Measurements from ENCODE around the gene R3HDM2.

Gene R3HDM2

GRCh38 chr12:57262126-57262822 is 168.6 kb downstream of the R3HDM2 start:
- Histone ChIP-seq H2BK15ac (ENCODE audit: low read depth, poor library complexity, severe bottlenecking) (no peak overlapping the region), H3K14ac (ENCODE audit: low read length in 2 of 2) (no peak overlapping the region), H3K9ac (ENCODE audit: low read length) (no peak overlapping the region), H3K4me2 (ENCODE audit: low read length, poor library complexity, severe bottlenecking) (no peak overlapping the region), H3K36me3 (ENCODE audit: control insufficient read depth in 1 of 2, insufficient read depth in 2 of 2, low read depth in 1 of 2, low read length in 2 of 2) (peaks cover 37 to 77% of the 10 kb centered on the region in 2 experiments), H4K91ac (ENCODE audit: low read length) (no peak overlapping the region), H3K4ac (ENCODE audit: low read depth in 1 of 2, low read length in 2 of 2) (no peak overlapping the region), H4K8ac (ENCODE audit: low read length) (no peak overlapping the region), H3K27me3 (ENCODE audit: control insufficient read depth in 1 of 2, insufficient read depth in 1 of 2, low read length in 2 of 2) (no peaks in the 10 kb centered on the region), H2AK5ac (ENCODE audit: low read length, severe bottlenecking) (no peak overlapping the region), H3K27ac (ENCODE audit: low read length, poor library complexity, severe bottlenecking) (no peak overlapping the region), H3K79me1 (replicated peaks; ENCODE audit: low read length, poor library complexity, severe bottlenecking) (no peaks in the 10 kb centered on the region), H3K4me3 (ENCODE audit: insufficient read depth in 1 of 2, low read depth in 1 of 2, low read length in 2 of 2) (no peak overlapping the region), H3K4me1 (ENCODE audit: control insufficient read depth, insufficient read depth, low read depth, low read length) (no peaks in the 10 kb centered on the region), H2BK120ac (ENCODE audit: low read depth, low read length) (no peak overlapping the region), H2BK5ac (ENCODE audit: low read depth, low read length, poor library complexity, severe bottlenecking) (no peak overlapping the region), H2AFZ (ENCODE audit: low read depth, low read length) (no peak overlapping the region), H3K23ac (ENCODE audit: low read length in 2 of 2) (no peak overlapping the region), H2BK12ac (ENCODE audit: low read length in 2 of 2) (no peak overlapping the region), H3K9me3 (ENCODE audit: control insufficient read depth, low read length) (no peaks in the 10 kb centered on the region), H3K18ac (ENCODE audit: low read depth in 1 of 2, low read length in 2 of 2) (no peak overlapping the region)
- no peak for DNase-seq
- 80% methylated on average over 1 of the region's 3 CpGs for WGBS

- no peak overlapping the region for H3K18ac ChIP-seq (ENCODE audit: low read depth in 1 of 2, low read length in 2 of 2)
- H3K14ac ChIP-seq (ENCODE audit: low read length in 2 of 2), result no peak overlapping the region
- no peak overlapping the region for H3K4ac ChIP-seq (ENCODE audit: low read depth in 1 of 2, low read length in 2 of 2)
- WGBS, result 17% methylated on average over 1 of the region's 2 CpGs
- no peaks in the 10 kb centered on the region for H3K27me3 ChIP-seq (ENCODE audit: control insufficient read depth in 1 of 2, insufficient read depth in 1 of 2, low read length in 2 of 2)
- H4K91ac ChIP-seq (ENCODE audit: low read length), result no peak overlapping the region
- H3K27ac ChIP-seq (ENCODE audit: low read length, poor library complexity, severe bottlenecking), result no peak overlapping the region
- H4K8ac ChIP-seq (ENCODE audit: low read length), result no peak overlapping the region
- H2AFZ ChIP-seq (ENCODE audit: low read depth, low read length), result no peak overlapping the region
- no peak for DNase-seq
- H3K36me3 ChIP-seq (ENCODE audit: control insufficient read depth in 1 of 2, insufficient read depth in 2 of 2, low read depth in 1 of 2, low read length in 2 of 2), result peaks cover 32 to 78% of the 10 kb centered on the region in 2 experiments
- no peak overlapping the region for H3K4me3 ChIP-seq (ENCODE audit: insufficient read depth in 1 of 2, low read depth in 1 of 2, low read length in 2 of 2)
- H3K9me3 ChIP-seq (ENCODE audit: control insufficient read depth, low read length), result no peaks in the 10 kb centered on the region
- no peaks in the 10 kb centered on the region for H3K79me1 ChIP-seq (replicated peaks; ENCODE audit: low read length, poor library complexity, severe bottlenecking)
- no peak overlapping the region for H3K23ac ChIP-seq (ENCODE audit: low read length in 2 of 2)
- H3K9ac ChIP-seq (ENCODE audit: low read length), result no peak overlapping the region
- no peaks in the 10 kb centered on the region for H3K4me1 ChIP-seq (ENCODE audit: control insufficient read depth, insufficient read depth, low read depth, low read length)
- no peak overlapping the region for H2BK12ac ChIP-seq (ENCODE audit: low read length in 2 of 2)
- no peak overlapping the region for H2BK120ac ChIP-seq (ENCODE audit: low read depth, low read length)
- H2BK5ac ChIP-seq (ENCODE audit: low read depth, low read length, poor library complexity, severe bottlenecking), result no peak overlapping the region
- H2BK15ac ChIP-seq (ENCODE audit: low read depth, poor library complexity, severe bottlenecking), result no peak overlapping the region
- no peak overlapping the region for H2AK5ac ChIP-seq (ENCODE audit: low read length, severe bottlenecking)
- no peak overlapping the region for H3K4me2 ChIP-seq (ENCODE audit: low read length, poor library complexity, severe bottlenecking)
Observed at GRCh38 chr12:57261428-57261865, 169.4 kb downstream of the R3HDM2 start.

GRCh38 chr12:57260366-57260765 is 170.5 kb downstream of the R3HDM2 start:
- Histone ChIP-seq H3K14ac (ENCODE audit: low read length in 2 of 2) (no peak overlapping the region), H2BK5ac (ENCODE audit: low read depth, low read length, poor library complexity, severe bottlenecking) (no peak overlapping the region), H3K27me3 (ENCODE audit: control insufficient read depth in 1 of 2, insufficient read depth in 1 of 2, low read length in 2 of 2) (no peaks in the 10 kb centered on the region)

GRCh38 chr12:57258977-57259970 is 171.6 kb downstream of the R3HDM2 start:
- no peak overlapping the region for H2BK12ac ChIP-seq (ENCODE audit: low read length in 2 of 2)
- no peak overlapping the region for H3K18ac ChIP-seq (ENCODE audit: low read depth in 1 of 2, low read length in 2 of 2)
- H3K27me3 ChIP-seq (ENCODE audit: control insufficient read depth in 1 of 2, insufficient read depth in 1 of 2, low read length in 2 of 2), result no peaks in the 10 kb centered on the region
- DNase-seq, result no peak
- H2BK15ac ChIP-seq (ENCODE audit: low read depth, poor library complexity, severe bottlenecking), result no peak overlapping the region
- H3K4me1 ChIP-seq (ENCODE audit: control insufficient read depth, insufficient read depth, low read depth, low read length), result no peaks in the 10 kb centered on the region
- H2AFZ ChIP-seq (ENCODE audit: low read depth, low read length), result no peak overlapping the region
- H3K4me3 ChIP-seq (ENCODE audit: insufficient read depth in 1 of 2, low read depth in 1 of 2, low read length in 2 of 2), result no peak overlapping the region
- H2AK5ac ChIP-seq (ENCODE audit: low read length, severe bottlenecking), result no peak overlapping the region
- H4K91ac ChIP-seq (ENCODE audit: low read length), result no peak overlapping the region
- H3K9me3 ChIP-seq (ENCODE audit: control insufficient read depth, low read length), result no peaks in the 10 kb centered on the region
- no peaks in the 10 kb centered on the region for H3K79me1 ChIP-seq (replicated peaks; ENCODE audit: low read length, poor library complexity, severe bottlenecking)
- no peak overlapping the region for H2BK5ac ChIP-seq (ENCODE audit: low read depth, low read length, poor library complexity, severe bottlenecking)
- H3K36me3 ChIP-seq (ENCODE audit: control insufficient read depth in 1 of 2, insufficient read depth in 2 of 2, low read depth in 1 of 2, low read length in 2 of 2), result peaks cover 35 to 85% of the 10 kb centered on the region in 2 experiments
- H4K8ac ChIP-seq (ENCODE audit: low read length), result no peak overlapping the region
- H3K9ac ChIP-seq (ENCODE audit: low read length), result no peak overlapping the region
- 84% methylated on average over 6 of the region's 6 CpGs for WGBS
- no peak overlapping the region for H3K23ac ChIP-seq (ENCODE audit: low read length in 2 of 2)
- H3K27ac ChIP-seq (ENCODE audit: low read length, poor library complexity, severe bottlenecking), result no peak overlapping the region
- no peak overlapping the region for H3K4ac ChIP-seq (ENCODE audit: low read depth in 1 of 2, low read length in 2 of 2)
- no peak overlapping the region for H2BK120ac ChIP-seq (ENCODE audit: low read depth, low read length)
- no peak overlapping the region for H3K14ac ChIP-seq (ENCODE audit: low read length in 2 of 2)
- no peak overlapping the region for H3K4me2 ChIP-seq (ENCODE audit: low read length, poor library complexity, severe bottlenecking)

More at GRCh38 chr12:57260366-57260765, 170.5 kb downstream of the R3HDM2 start:
- Histone ChIP-seq H3K4me2 (ENCODE audit: low read length, poor library complexity, severe bottlenecking) (no peak overlapping the region), H3K9me3 (ENCODE audit: control insufficient read depth, low read length) (no peaks in the 10 kb centered on the region), H3K23ac (ENCODE audit: low read length in 2 of 2) (no peak overlapping the region), H3K4me3 (ENCODE audit: insufficient read depth in 1 of 2, low read depth in 1 of 2, low read length in 2 of 2) (no peak overlapping the region), H3K18ac (ENCODE audit: low read depth in 1 of 2, low read length in 2 of 2) (no peak overlapping the region), H2BK12ac (ENCODE audit: low read length in 2 of 2) (no peak overlapping the region), H3K9ac (ENCODE audit: low read length) (no peak overlapping the region), H2BK120ac (ENCODE audit: low read depth, low read length) (no peak overlapping the region), H4K91ac (ENCODE audit: low read length) (no peak overlapping the region), H3K27ac (ENCODE audit: low read length, poor library complexity, severe bottlenecking) (no peak overlapping the region), H3K4ac (ENCODE audit: low read depth in 1 of 2, low read length in 2 of 2) (no peak overlapping the region), H3K79me1 (replicated peaks; ENCODE audit: low read length, poor library complexity, severe bottlenecking) (no peaks in the 10 kb centered on the region), H2AFZ (ENCODE audit: low read depth, low read length) (no peak overlapping the region), H4K8ac (ENCODE audit: low read length) (no peak overlapping the region), H2BK15ac (ENCODE audit: low read depth, poor library complexity, severe bottlenecking) (no peak overlapping the region), H3K36me3 (ENCODE audit: control insufficient read depth in 1 of 2, insufficient read depth in 2 of 2, low read depth in 1 of 2, low read length in 2 of 2) (peaks cover 29 to 83% of the 10 kb centered on the region in 2 experiments), H3K4me1 (ENCODE audit: control insufficient read depth, insufficient read depth, low read depth, low read length) (no peaks in the 10 kb centered on the region), H2AK5ac (ENCODE audit: low read length, severe bottlenecking) (no peak overlapping the region)
- DNase-seq, result no peak
- WGBS, result 99% methylated on average over 4 of the region's 4 CpGs

Measured in mesenchymal stem cell (in vitro differentiated cells and primary cell).